DOHH2 (cell line): ENCODE data around the gene ZBTB33.

Experiments used
- H3F3A ChIP-seq: fragments of 200-600 bp; sonication (generic), shearing (Covaris generic); 2 replicates; pipeline ENCODE4 v1.6.0; 2016; ENCODE audit warnings: antibody characterized with exemption, mild to moderate bottlenecking; ENCODE audit not compliant: control insufficient read depth, insufficient read depth
- H3K27ac ChIP-seq: fragments of 200-600 bp; sonication (generic); 2 replicates; pipeline ENCODE4 v1.5.1; 2014; ENCODE audit warnings: low read depth, mild to moderate bottlenecking, low read length, moderate library complexity
- H3K27me3 ChIP-seq: fragments of 200-600 bp; sonication (generic); 2 replicates; pipeline ENCODE4 v1.6.1; 2014; ENCODE audit warnings: mild to moderate bottlenecking, low read length, mixed read lengths; ENCODE audit not compliant: control insufficient read depth
- H3K36me3 ChIP-seq: fragments of 200-600 bp; sonication (generic); 2 replicates; pipeline ENCODE4 v1.6.1; 2014; ENCODE audit warnings: mild to moderate bottlenecking, low read length, moderate library complexity, mixed read lengths; ENCODE audit not compliant: control insufficient read depth
- H3K4me1 ChIP-seq: fragments of 200-600 bp; sonication (generic); 2 replicates; pipeline ENCODE4 v1.6.1; 2014; ENCODE audit warnings: mild to moderate bottlenecking, low read length, mixed read lengths; ENCODE audit not compliant: control insufficient read depth
- H3K4me2 ChIP-seq: fragments of 200-600 bp; sonication (generic); 2 replicates; pipeline ENCODE4 v1.6.0; 2014; ENCODE audit warnings: mild to moderate bottlenecking, low read length, moderate library complexity
- H3K4me3 ChIP-seq: fragments of 200-600 bp; sonication (generic); 2 replicates; pipeline ENCODE4 v1.5.1; 2014; ENCODE audit warnings: mild to moderate bottlenecking, low read length, mixed read lengths
- H3K79me2 ChIP-seq: fragments of 200-600 bp; sonication (generic); 2 replicates; pipeline ENCODE4 v1.6.1; 2014; ENCODE audit warnings: mild to moderate bottlenecking, low read length, mixed read lengths; ENCODE audit not compliant: control insufficient read depth
- H3K9me2 ChIP-seq: fragments of 200-600 bp; sonication (generic); replicated peaks from 2 replicates; pipeline ENCODE4 v1.6.1; 2014; ENCODE audit warnings: mild to moderate bottlenecking, low read length, mixed read lengths; ENCODE audit not compliant: control insufficient read depth
- H3K9me3 ChIP-seq: fragments of 200-600 bp; sonication (generic); 2 replicates; pipeline ENCODE4 v1.6.1; 2014; ENCODE audit warnings: antibody characterized with exemption, low read length, mixed read lengths; ENCODE audit not compliant: control insufficient read depth, insufficient read depth
- H4K20me1 ChIP-seq: fragments of 200-600 bp; sonication (generic); 2 replicates; pipeline ENCODE4 v1.6.0; 2014; ENCODE audit warnings: low read depth, mild to moderate bottlenecking, antibody characterized with exemption, low read length, moderate library complexity; ENCODE audit not compliant: control insufficient read depth, insufficient read depth
- EZH2phosphoT487 ChIP-seq: fragments of 200-600 bp; sonication (generic); IDR thresholded peaks from 2 replicates; pipeline ENCODE4 v1.6.1; 2017; ENCODE audit warnings: borderline replicate concordance, mild to moderate bottlenecking, antibody characterized with exemption, low read length, moderate library complexity, mixed read lengths
- TF ChIP-seq, protein P1 (sequence below): fragments of 200-600 bp; sonication (generic); IDR thresholded peaks from one replicate; pipeline ENCODE4 v1.5.1; 2014; ENCODE audit warnings: antibody characterized with exemption, mild to moderate bottlenecking, low read depth, low read length; ENCODE audit not compliant: poor library complexity, severe bottlenecking

Gene ZBTB33

GRCh38 chrX:120224388-120224787 is 26.2 kb upstream of the ZBTB33 start:
- no peaks in the 10 kb centered on the region for H3F3A ChIP-seq
- H3K4me1 ChIP-seq = no peaks in the 10 kb centered on the region
- no peak overlapping the region for H3K4me2 ChIP-seq
- no peaks in the 10 kb centered on the region for H3K36me3 ChIP-seq
- H3K9me3 ChIP-seq = no peaks in the 10 kb centered on the region
- TF ChIP-seq, protein P1, sequence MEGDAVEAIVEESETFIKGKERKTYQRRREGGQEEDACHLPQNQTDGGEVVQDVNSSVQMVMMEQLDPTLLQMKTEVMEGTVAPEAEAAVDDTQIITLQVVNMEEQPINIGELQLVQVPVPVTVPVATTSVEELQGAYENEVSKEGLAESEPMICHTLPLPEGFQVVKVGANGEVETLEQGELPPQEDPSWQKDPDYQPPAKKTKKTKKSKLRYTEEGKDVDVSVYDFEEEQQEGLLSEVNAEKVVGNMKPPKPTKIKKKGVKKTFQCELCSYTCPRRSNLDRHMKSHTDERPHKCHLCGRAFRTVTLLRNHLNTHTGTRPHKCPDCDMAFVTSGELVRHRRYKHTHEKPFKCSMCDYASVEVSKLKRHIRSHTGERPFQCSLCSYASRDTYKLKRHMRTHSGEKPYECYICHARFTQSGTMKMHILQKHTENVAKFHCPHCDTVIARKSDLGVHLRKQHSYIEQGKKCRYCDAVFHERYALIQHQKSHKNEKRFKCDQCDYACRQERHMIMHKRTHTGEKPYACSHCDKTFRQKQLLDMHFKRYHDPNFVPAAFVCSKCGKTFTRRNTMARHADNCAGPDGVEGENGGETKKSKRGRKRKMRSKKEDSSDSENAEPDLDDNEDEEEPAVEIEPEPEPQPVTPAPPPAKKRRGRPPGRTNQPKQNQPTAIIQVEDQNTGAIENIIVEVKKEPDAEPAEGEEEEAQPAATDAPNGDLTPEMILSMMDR = no peak
- no peak for TF ChIP-seq EZH2phosphoT487
- no peak overlapping the region for H3K27ac ChIP-seq
- H3K79me2 ChIP-seq = no peaks in the 10 kb centered on the region
- H3K27me3 ChIP-seq = no peaks in the 10 kb centered on the region
- no peaks in the 10 kb centered on the region for H4K20me1 ChIP-seq
- no peaks in the 10 kb centered on the region for H3K9me2 ChIP-seq
- no peak overlapping the region for H3K4me3 ChIP-seq

DNA sequence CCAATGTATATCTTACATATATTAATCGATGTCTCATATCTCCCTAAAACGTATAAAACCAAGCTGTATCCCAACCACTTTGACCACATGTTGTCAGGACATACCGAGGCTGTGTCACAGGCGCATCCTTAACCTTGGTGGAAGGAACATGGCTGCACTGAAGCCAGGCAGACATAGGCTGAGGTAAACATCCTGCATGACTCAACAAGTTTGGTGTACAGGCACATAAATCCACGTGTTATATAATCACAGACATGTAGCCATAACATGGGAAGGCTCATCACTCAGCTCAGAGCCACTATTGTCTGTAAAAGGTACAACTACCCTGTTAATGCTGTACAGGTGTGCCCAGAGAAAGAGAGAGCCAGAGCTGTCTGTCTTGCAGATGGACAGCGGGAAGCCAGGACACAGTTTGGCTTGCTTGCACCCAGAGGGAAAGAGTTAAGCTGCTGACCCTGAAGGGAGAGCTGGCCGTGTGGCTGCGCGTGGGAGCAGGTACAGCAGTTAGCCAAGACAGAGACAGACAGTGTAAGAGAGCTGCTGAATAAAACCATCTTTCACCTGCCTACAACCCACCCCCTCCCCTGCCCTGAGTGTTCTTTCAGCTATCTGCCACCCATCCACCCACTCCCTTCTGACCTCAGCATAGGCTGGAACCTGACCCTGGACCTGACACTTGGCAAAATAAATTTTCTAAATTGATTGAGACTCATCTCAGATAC is 22.3 kb upstream of the ZBTB33 start:
- no peak for TF ChIP-seq EZH2phosphoT487
- TF ChIP-seq, protein P1 = no peak
- no peaks in the 10 kb centered on the region for H3K9me3 ChIP-seq
- no peaks in the 10 kb centered on the region for H3K27me3 ChIP-seq
- no peak overlapping the region for H3K27ac ChIP-seq
- no peaks in the 10 kb centered on the region for H3F3A ChIP-seq
- no peaks in the 10 kb centered on the region for H4K20me1 ChIP-seq
- H3K9me2 ChIP-seq = no peaks in the 10 kb centered on the region
- H3K4me3 ChIP-seq = no peak overlapping the region
- no peaks in the 10 kb centered on the region for H3K4me1 ChIP-seq
- no peaks in the 10 kb centered on the region for H3K79me2 ChIP-seq
- H3K4me2 ChIP-seq = no peak overlapping the region
- H3K36me3 ChIP-seq = no peaks in the 10 kb centered on the region

DNA sequence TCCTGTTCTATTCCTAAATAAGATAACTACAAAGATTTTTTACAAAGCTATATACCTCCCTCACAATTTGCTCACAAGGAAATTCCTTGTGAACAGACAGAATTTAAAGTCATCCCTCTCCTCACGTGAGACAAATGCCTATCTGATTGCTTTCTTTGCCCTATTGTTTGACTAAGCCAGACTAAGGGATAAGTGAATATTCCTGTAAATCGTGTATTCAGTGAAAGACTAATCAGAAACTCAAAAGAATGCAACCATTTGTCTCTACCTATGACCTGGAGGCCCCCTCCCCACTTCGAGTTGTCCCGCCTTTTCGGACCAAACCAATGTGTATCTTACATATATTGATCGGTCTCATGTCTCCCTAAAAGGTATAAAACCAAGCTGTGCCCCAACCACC is 15.3 kb upstream of the ZBTB33 start:
- H3K4me3 ChIP-seq = no peak overlapping the region
- H3K4me2 ChIP-seq = no peak overlapping the region
- H3K27me3 ChIP-seq = no peaks in the 10 kb centered on the region
- TF ChIP-seq, protein P1 = no peak
- no peak for TF ChIP-seq EZH2phosphoT487
- H3K36me3 ChIP-seq = no peaks in the 10 kb centered on the region
- H3F3A ChIP-seq = no peaks in the 10 kb centered on the region
- H4K20me1 ChIP-seq = no peaks in the 10 kb centered on the region
- no peaks in the 10 kb centered on the region for H3K79me2 ChIP-seq
- H3K4me1 ChIP-seq = no peaks in the 10 kb centered on the region
- H3K9me3 ChIP-seq = no peaks in the 10 kb centered on the region
- no peak overlapping the region for H3K27ac ChIP-seq
- no peaks in the 10 kb centered on the region for H3K9me2 ChIP-seq
